IPS DF 6.9 (cell line): ENCODE measurements around the gene CTTNBP2NL.

Source experiments
- DNase-seq: peaks from one replicate; pipeline ENCODE4 v3.0.0-alpha.2; 2013; ENCODE audit warnings: low read depth, low spot score
- H3K27ac ChIP-seq: one replicate; pipeline ENCODE4 v1.5.1; 2013; ENCODE audit warnings: low read length, control low read depth
- H3K27me3 ChIP-seq: 2 replicates; pipeline ENCODE4 v1.6.1; 2013; ENCODE audit warnings: mild to moderate bottlenecking, low read length; ENCODE audit not compliant: control insufficient read depth, insufficient read depth
- H3K36me3 ChIP-seq: 2 replicates; pipeline ENCODE4 v1.6.1; 2013; ENCODE audit warnings: low read length; ENCODE audit not compliant: control insufficient read depth, insufficient read depth
- H3K4me1 ChIP-seq: 2 replicates; pipeline ENCODE4 v1.6.1; 2013; ENCODE audit warnings: low read length; ENCODE audit not compliant: control insufficient read depth, insufficient read depth
- H3K4me3 ChIP-seq: 2 replicates; pipeline ENCODE4 v1.5.1; 2013; ENCODE audit warnings: mild to moderate bottlenecking, low read length
- H3K9me3 ChIP-seq: 2 replicates; pipeline ENCODE4 v1.6.1; 2013; ENCODE audit warnings: low read length, inconsistent platforms; ENCODE audit not compliant: control insufficient read depth, insufficient read depth
- WGBS: extraction: QIAGEN DNeasy Blood & Tissue Kit; methylation state at CpG from one replicate; pipeline ENCODE4 v1.1.7; 2013; ENCODE audit warnings: mixed read lengths, missing lambda C conversion rate; ENCODE audit not compliant: insufficient read length, insufficient coverage; 5-methylcytosine and 5-hydroxymethylcytosine counted together

CTTNBP2NL gene

DNA sequence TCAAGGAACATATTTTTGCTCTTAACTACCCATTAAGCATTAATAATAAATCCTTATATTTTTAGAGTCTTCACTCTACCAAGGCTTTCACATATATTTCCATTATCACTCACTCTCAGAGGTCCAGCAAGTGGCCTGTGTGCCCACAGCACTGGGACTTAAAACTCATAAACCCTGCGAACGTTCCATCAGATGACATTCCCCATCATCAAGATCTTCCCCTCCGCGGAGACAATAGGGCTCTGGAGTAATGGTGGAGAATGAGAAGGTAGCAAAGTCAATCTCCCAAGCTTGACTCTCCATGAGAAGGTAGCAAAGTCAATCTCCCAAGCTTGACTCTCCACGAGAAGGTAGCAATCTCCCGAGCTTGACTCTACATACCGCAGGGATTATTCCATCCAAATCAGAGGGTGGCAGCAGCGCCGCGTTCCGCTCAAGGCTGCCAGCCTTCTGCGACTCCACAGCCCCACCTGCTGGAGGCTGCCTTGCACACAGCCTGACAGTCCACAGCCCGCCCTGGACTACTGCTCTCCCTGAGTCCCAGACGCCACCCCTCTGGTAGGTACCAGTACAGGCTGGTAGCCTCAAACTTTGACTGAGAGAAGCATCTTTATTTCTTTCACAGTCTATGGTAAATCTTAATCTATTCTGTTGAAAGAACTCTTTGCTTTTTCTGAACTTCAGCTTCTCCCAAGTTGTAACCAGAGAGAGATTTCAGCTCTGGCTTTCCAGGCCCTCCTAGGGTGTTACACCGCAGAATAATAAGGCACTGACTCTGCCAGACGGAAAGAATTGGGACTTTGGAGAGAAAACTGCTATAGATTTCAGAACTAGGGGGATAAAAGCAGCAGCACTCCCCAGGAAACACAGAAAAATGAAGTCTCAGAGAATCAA is 26.4 kb upstream of the CTTNBP2NL start:
- no CpG with 5 or more reads among the region's 16 CpGs for WGBS
- Histone ChIP-seq H3K27ac (no peak overlapping the region), H3K36me3 (no peaks in the 10 kb centered on the region), H3K4me3 (no peak overlapping the region), H3K9me3 (no peaks in the 10 kb centered on the region), H3K4me1 (peaks cover 3% of the 10 kb centered on the region), H3K27me3 (no peaks in the 10 kb centered on the region)
- peak; percentile 71 for DNase-seq

DNA sequence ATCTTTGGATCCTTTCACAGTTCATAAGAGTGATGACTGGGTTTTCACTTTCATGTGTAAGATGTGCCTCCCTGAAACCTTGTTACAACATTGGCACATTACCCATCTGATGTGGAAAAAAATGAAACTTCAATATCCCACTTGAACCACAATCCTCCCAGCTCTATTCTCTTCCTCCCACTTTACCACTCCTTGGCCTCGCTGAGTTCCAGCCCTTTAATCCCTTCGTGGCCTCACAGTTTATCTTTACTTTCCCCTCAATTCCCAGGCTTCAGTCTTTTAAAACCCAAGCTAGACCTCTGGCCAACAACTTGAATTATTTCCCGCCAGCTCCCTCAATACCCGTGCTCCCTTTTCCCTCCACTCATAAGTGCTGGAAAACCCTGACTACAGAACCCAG is 25.0 kb upstream of the CTTNBP2NL start:
- Histone ChIP-seq H3K9me3 (no peaks in the 10 kb centered on the region), H3K27me3 (no peaks in the 10 kb centered on the region), H3K4me3 (no peak overlapping the region), H3K27ac (no peak overlapping the region), H3K36me3 (no peaks in the 10 kb centered on the region), H3K4me1 (peaks cover 3% of the 10 kb centered on the region)
- WGBS: no CpG with 5 or more reads among the region's 4 CpGs
- no peak for DNase-seq

DNA sequence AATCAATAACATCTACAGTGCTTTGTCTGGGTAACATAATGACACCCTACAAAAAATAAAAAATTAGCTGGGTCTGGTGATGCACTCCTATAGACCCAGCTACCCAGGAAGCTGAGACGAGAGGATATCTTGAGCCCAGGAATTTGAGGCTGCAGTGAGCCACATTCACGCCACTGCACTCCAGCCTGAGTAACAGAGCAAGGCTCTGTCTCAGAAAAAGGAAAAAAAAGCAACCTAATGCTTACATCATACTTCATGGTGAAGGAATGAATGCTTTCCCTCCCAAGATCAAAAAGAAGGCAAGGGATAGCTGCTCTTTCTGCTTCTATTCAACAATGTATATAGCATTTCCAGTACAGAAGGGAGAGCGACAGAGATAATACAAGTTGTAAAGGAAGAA is 24.2 kb upstream of the CTTNBP2NL start:
- Histone ChIP-seq H3K36me3 (no peaks in the 10 kb centered on the region), H3K4me3 (no peak overlapping the region), H3K27me3 (no peaks in the 10 kb centered on the region), H3K9me3 (no peaks in the 10 kb centered on the region), H3K4me1 (peaks cover 3% of the 10 kb centered on the region), H3K27ac (no peak overlapping the region)
- DNase-seq: no peak
- no CpG with 5 or more reads among the region's 3 CpGs for WGBS

DNA sequence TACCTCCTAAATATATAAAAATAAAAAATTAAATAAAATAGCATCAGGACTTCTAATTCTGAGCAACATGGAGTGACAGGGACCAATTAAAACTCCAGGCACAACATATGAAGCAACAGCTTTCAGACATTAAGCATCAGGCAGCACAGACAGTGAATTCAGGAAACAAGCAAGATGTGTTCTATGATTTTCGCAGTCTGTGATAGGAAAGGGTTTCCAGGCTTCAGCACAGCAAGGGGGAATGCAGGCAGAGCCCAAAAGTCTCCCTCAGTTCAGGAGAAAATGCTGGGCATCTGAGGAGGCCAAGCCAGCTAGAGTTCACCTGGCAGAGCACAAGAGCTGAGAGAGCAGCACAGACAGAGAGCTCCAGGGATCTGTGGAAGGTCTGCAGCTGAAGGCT is 22.2 kb upstream of the CTTNBP2NL start:
- Histone ChIP-seq H3K36me3 (no peaks in the 10 kb centered on the region), H3K27me3 (no peaks in the 10 kb centered on the region), H3K9me3 (no peaks in the 10 kb centered on the region), H3K4me3 (no peak overlapping the region), H3K27ac (no peak overlapping the region), H3K4me1 (peaks cover 3% of the 10 kb centered on the region)
- WGBS: no CpG with 5 or more reads among the region's 1 CpG
- DNase-seq: no peak

DNA sequence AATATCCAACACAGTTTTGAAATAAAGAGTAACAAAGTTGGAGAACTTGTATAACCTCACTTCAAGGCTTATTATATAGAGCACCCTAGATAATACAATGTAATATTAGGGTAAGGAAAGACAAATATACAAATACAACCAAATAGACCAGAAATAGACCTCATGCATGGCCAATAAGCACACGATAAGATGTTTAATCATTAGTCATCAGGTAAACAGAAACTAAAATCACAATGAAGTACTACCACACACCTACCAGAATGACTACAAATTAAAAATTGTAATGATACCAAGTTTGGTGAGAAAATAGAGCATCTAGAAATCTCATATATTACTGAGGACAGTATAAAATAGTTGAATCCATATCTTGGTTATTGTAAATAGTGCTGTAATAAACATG is 20.3 kb upstream of the CTTNBP2NL start:
- H3K27ac ChIP-seq: no peak overlapping the region
- H3K27me3 ChIP-seq: no peaks in the 10 kb centered on the region
- peaks cover 2% of the 10 kb centered on the region; the same call in 1 of the 2 replicates for H3K4me1 ChIP-seq
- no CpG with 5 or more reads among the region's 1 CpG for WGBS
- H3K9me3 ChIP-seq: no peaks in the 10 kb centered on the region
- no peak for DNase-seq
- no peak overlapping the region for H3K4me3 ChIP-seq
- H3K36me3 ChIP-seq: no peaks in the 10 kb centered on the region

DNA sequence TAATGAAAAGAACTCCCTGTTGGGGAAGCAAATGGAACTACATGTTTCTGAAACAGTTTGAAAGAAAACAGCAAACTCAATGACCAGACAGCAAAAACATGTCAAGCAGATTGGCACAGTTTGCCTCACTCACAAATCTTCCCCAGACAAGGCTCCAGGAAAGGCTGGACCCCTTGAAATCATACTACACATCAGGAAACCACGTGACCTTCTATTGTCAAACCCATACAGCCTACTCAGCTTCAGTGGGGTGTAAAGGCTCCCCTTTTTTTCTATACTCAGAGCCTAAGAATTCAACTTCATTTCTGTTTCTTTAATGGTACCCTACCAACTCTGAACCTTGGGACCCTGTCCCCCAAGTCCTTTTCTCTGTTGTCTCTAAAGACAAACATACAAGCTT is 15.7 kb upstream of the CTTNBP2NL start:
- WGBS: no CpG with 5 or more reads among the region's 1 CpG
- Histone ChIP-seq H3K4me1 (no peaks in the 10 kb centered on the region), H3K36me3 (no peaks in the 10 kb centered on the region), H3K9me3 (no peaks in the 10 kb centered on the region), H3K4me3 (no peak overlapping the region), H3K27me3 (no peaks in the 10 kb centered on the region), H3K27ac (no peak overlapping the region)
- DNase-seq: no peak

DNA sequence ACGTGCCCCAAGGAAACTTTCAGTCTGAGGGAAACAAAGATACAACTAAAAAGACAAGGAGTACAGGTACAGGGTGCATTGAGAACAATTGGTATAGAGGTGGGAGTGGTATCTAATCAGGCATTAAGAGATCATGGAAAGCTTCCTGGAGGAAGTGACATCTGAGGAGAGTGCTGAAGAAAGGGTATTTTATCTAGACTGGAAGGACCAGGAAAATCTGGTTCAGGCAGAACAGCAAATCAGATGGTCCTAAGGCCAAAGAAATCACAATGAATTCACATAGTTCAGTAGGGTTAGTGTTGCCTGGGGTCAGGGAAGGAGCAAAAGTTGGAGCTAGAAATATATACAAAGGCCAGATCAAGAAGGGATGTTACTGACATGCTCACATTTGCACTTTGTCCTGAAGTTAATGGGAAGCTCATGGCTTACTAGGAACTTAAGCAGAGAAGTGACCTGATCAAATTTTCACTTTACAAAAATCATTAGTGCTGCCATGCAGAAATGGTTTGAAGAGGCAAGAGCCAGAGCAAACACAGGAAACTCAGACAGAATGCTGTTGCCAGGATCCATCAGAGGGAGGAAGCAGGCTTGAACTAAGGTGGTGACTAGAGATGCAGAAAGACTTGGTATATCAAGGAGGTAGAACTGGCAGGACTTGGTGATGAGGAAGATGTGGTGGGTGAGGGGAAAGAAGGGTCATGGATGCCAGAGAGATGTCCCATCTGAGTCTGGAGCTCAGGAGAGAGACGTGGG is 14.5 kb upstream of the CTTNBP2NL start:
- H3K9me3 ChIP-seq: no peaks in the 10 kb centered on the region
- no peak overlapping the region for H3K4me3 ChIP-seq
- WGBS: no CpG with 5 or more reads among the region's 2 CpGs
- no peaks in the 10 kb centered on the region for H3K4me1 ChIP-seq
- DNase-seq: no peak
- no peak overlapping the region for H3K27ac ChIP-seq
- H3K36me3 ChIP-seq: no peaks in the 10 kb centered on the region
- H3K27me3 ChIP-seq: no peaks in the 10 kb centered on the region

DNA sequence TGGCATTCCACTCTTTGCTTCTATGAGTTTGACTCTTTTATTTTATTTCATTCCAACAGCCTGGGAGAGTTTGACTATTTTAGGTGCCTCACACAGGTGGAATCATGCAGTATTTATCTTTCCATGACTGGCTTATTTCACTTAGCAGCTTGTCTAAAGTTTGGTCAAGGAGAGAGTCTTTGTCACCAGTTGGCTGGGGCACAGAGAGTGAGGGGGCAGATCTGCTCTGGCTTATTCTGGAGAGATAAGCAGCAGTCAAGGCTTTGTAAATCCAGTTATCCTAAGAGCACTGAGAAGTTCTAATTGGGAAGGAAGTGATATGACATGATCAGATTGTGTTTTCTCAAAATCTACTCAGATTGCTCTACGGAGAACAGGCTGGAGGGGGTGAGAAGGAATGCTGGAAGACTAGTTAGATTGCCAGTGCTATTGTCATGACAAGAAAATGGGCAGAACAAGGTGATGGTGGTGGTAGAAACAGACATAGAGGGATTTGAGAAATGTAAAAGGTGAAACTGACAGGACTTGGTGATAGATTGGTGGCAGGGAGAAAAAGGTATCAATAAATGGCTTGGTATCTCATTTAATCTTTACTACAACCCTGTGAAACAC is 12.1 kb upstream of the CTTNBP2NL start:
- no peak overlapping the region for H3K27ac ChIP-seq
- H3K27me3 ChIP-seq: no peaks in the 10 kb centered on the region
- 0 out of 2 replicates have a peak, but pooled peaks cover 1% of the 10 kb centered on the region for H3K4me1 ChIP-seq
- H3K9me3 ChIP-seq: no peaks in the 10 kb centered on the region
- no CpG with 5 or more reads among the region's 1 CpG for WGBS
- H3K4me3 ChIP-seq: no peak overlapping the region
- no peaks in the 10 kb centered on the region for H3K36me3 ChIP-seq
- DNase-seq: no peak

DNA sequence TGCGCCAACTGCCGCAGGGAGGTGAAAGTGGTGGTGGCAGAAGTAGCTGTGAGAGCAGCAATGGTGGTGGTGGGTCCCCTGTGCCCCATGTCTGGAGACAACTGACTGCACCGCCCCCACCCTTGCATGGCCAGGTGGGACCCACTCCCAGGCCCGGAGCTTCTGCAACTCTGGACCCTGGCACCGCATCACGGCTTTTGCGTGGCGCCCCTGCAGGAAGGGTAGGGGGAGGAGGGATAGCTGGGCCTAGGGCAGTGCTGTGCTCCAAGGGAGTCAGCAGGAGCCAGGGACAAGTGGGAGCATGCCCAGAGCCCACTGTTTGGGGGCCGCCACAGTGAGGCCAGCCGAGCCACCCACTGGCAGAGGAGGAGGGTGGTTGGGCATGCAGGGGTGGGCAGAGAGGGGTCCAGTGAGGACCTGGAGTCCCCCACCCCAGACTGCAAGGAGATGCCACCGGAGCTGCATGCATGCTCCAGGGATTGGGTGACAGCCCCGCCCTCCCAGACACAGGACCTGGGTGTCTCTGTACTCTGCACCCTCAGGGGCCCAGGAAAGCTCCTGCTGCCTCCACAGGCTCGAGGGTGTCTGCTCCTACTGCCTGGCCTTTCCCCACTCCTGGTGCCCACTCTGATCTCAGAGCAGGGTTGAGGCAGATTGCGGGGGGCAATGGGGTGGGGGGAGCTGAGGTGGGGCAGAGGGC is 9.8 kb upstream of the CTTNBP2NL start:
- Histone ChIP-seq H3K27me3 (no peaks in the 10 kb centered on the region), H3K4me3 (no peak overlapping the region), H3K4me1 (0 out of 2 replicates have a peak, but pooled peaks cover 1% of the 10 kb centered on the region), H3K27ac (no peak overlapping the region), H3K9me3 (no peaks in the 10 kb centered on the region), H3K36me3 (no peaks in the 10 kb centered on the region)
- WGBS: no CpG with 5 or more reads among the region's 14 CpGs
- no peak for DNase-seq
